Erythroblast (primary cell): ENCODE measurements around the gene CHD2.

ENCODE experiments used
- DNase-seq, 2 experiments: peaks; one replicate each; lab custom pipeline; 2025; lab: John Stamatoyannopoulos, UW
- GATA1 ChIP-seq: IDR thresholded peaks from 2 replicates; pipeline ENCODE4 v1.6.1; 2011; ENCODE audit warnings: low read depth, mild to moderate bottlenecking, control low read depth, low read length, moderate library complexity
- POLR2A ChIP-seq: IDR thresholded peaks from 2 replicates; pipeline ENCODE4 v1.6.1; 2011; ENCODE audit warnings: mild to moderate bottlenecking, low read length

Gene CHD2

DNA sequence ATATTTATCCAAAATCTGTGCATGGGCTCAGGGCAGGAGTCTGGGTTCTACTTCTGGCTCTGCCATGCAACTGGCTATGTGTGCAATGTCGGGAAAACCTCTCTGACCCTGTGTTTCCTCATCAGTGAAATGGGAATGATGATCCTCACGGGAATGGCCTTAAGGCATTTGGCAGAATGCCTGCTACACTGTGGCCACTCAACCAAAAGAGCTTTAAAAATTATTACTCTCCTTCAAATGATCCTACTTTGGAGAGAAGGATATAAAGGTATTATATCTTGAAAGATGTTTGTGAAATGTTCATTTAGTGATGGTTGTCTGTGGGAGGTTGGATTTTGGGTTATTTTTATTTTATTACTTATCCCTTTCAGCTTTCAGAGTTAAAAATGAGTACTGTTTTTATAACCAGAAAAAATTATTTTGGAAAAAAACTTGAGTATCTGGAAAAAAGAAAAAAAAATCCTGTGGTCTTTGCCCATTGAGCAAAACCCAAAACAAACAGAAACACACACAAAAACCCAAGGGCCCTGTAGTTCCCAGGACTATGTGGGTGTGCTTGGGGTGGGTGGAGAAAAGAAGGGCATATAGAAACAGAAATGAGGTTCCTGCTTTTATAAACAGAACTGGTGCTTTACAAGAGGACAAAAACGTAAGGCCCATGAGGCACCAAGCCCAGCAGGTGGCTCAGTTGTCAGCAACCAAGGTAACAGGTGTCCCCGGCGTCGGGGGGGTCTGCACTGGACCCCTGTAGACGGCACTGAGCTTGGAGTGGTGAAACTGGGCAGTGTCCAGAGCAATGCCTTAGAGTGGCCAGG, 166.9 kb downstream of the CHD2 start:
- DNase-seq, result no peak
- TF ChIP-seq GATA1, result no peak
- TF ChIP-seq POLR2A, result no peak

DNA sequence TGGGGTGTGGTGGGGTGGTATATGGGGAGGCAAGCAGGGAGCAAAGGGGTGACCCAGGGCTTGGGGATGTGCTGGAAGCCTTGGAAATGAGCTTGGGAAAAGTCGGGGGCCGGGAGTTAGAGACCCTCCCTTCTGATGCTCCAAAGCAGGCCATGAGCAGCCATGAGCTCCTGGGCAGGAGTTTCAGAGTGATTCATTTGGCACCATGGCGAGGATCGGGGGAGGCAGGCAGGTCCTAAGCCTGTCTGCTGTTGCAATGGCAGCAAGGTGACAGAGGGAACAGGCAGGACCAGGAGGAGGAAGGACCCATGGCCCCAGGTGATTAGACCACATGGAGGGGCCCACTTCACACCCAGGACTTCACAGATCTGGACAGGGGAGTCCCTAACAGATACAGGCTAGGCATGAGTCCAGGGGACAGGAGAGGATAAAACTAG, 167.5 kb downstream of the CHD2 start:
- DNase-seq, result no peak
- TF ChIP-seq POLR2A (no peak), GATA1 (no peak)

DNA sequence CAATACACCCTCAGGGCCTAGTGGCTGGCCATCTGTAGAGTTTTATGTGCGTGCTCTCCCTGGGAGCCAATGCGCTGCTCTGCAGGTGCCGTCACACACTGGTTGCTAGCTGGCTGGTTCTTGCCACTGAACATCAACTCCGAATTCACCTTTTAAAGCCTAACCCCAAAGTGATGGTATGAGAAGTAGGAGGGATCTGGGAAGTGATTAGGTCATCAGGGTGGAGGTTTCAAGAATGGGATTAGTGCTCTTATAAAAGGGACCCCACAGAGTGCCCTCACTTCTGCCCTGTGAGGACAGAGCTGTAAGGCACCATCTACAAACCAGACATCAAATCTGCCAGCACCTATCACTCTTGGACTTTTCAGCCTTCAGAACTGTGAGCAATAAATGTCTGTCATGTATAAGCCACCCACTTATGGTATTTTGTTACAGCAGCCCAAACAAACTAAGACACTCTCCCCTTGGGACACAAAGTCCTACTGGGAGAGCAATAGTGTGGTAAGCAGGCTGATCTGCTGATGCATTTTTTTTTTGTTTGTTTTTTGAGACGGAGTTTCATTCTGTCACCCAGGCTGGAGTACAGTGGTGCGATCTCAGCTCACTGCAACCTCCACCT, 168.6 kb downstream of the CHD2 start:
- DNase-seq, result no peak
- TF ChIP-seq POLR2A, result no peak
- no peak for TF ChIP-seq GATA1

- DNase-seq, result no peak
- no peak for TF ChIP-seq GATA1
- TF ChIP-seq POLR2A, result no peak
These were observed 170.0 kb downstream of the CHD2 start for GRCh38 chr15:93070132-93070531.

DNA sequence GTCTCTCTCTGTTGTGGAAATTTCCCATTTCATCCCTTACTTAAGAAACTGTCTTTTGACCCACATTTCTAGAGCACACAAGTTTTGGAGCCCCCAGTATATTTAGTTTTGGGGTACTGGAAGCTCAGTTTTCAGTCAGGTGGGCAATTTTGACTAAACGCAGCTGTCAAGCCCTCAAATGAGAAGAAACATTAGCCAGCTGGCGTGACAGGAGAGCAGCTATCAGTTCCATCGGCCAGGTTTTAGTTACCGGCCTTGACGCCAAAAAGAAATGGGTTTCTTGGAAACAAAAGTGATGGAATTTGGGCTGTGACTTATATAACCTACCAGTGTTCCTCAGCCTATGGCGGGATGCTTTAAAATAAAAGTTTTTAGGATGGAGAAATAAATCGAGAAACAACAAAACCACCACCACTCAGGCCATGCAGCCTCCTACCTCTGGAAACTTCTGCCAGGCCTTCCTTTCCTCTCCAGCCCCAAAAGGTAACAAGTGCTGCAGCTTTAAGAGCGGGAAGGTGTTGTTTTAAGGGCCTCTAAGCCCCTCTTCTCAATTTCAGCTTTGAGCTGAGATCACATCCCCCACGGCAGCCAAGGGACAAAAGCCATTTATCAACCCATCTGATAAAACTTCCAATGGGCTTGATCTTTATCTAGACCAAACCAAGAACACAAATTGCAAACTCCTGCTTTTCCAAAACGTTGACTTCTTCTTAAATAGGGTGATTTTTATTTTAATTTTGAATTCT, 170.6 kb downstream of the CHD2 start:
- TF ChIP-seq POLR2A (no peak), GATA1 (no peak)
- no peak for DNase-seq

DNA sequence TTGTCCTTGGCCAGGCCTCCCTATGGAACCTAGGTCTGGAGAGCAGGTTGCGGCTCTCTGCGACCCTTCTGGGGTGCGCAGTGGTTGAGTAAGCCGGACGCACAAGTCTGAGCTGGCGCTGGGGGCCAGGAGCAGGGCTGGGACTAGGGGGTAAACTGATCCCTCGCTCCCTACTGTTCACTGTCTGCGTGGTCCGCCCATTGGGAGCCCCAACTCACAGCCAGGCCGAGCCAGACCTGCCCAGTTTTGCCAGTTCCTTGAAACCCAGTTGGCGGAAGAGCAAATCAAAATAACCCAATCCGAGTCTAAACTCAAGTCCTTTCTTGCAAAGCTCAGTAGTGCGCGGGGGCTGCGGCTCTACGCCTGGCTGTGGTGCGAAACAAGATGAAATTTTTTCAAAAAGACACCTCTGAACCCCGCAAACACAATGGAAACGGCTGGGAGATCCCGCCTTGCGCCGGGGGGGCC, 171.4 kb downstream of the CHD2 start:
- no peak for DNase-seq
- TF ChIP-seq POLR2A, result no peak

- no peak for DNase-seq
These were observed 171.9 kb downstream of the CHD2 start for GRCh38 chr15:93072011-93072410.

DNA sequence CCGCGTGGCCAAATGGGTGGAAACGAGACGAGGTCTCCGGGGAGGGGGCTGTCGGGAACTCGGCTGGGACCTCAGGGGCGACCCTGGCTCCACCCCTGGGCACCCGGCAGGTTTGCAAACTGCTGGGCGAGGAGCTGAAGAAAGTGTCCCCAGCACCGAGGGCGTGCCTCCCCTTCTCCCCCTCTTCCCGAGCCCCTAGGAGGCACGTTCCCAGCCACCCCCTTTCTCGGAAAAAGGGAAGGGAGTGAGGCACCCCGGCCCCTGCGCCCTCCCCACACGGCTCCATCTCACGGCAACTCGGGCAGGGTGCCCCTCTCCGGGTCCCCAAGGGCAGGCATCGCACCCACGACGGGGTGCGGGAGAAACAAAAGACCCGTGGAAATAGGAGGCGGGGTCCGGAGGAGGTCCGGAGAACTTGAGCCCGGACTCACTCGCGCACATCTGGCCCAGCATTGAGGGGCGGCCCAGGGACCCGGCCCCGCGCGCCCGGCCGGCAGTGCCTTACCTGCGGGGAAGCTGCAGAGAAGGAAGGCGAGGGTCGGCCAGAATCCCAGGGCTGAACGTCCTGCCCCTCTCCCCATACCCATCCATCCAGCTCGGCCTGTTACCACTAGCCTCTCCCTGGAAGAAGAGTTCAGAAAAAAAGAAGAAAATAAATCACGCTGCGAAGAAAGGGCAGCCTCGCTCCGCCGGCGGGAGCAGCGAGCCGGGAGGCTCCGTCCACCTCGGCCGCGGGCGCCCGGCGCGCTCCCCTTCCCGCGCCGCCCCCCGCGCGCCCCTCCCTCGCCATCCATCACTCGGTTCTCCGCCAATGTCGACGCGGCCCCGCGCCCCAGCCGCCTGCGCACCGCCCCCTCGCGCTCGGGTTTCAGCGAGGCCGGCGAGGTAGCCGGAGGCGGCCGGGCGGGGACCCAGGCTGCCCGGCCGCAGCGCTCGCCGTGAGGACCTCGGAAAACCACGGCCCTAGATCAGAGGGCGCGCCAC, 172.6 kb downstream of the CHD2 start:
- TF ChIP-seq GATA1, result no peak
- TF ChIP-seq POLR2A, result no peak
- DNase-seq, result no peak

More at GRCh38 chr15:93072011-93072410, 171.9 kb downstream of the CHD2 start:
- TF ChIP-seq GATA1 (no peak), POLR2A (no peak)

DNA sequence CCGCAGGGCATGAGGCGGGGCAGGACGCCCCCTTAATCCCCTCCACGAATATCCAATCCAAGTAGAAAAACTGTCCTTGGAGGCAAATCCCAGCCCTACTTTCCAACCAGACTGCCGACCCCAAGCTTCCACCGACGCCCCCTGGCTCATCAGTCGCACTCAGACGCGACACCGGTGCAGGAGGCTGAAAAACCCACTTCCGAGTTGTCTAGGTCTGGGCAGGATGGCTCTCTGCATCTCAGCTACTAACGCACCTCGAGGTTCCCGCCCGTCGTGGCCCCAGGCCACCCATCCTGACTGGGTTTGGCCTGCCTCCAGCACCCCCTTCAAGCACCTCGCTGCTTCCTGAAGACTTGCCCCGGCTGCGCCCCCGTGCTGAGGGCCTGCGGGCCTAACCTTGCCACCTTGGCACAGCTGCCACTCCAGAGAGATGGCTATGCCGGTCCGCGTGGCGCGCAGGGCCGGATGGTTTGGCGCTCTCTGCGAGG, 173.4 kb downstream of the CHD2 start:
- DNase-seq, result no peak
- TF ChIP-seq GATA1 (no peak), POLR2A (no peak)

DNA sequence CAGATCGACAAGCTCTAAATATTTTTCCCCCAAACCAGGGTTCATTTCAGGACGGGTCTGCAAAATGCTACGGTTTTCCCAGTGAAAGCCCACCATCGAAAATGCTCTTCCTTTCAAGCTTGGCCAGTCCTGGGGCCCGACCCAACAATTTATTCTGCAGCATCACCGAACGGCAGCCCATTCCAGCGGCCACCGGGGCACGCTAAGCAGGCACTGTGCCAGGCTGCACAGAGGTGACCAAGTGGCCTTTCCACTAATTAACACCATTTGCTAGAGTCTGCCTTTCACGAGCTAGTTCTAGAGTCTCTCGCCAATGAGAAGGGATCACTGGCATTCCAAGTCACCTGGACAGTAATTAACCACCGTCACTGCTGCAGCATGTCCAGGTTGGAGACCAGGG, 174.5 kb downstream of the CHD2 start:
- no peak for DNase-seq
- TF ChIP-seq POLR2A, result no peak
- TF ChIP-seq GATA1, result no peak

DNA sequence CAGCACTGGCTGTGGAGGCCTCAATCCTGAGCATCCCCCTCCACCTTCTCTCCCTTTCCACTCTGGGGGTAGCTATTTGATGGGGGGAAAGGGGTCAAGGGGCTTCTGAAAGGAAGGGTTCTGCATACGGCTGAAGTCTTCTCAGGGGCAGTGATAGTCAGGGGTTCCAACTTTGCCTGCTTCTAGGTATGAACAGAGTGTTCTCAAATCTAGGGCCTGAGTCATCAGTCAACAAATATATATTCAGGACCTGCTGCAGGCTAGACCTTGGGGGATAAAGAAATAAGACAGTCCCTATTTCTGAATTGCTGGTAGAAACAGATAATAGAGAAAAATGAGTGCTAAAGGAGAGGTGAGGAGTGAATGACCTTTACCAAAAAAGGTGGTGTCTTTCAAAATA, 176.1 kb downstream of the CHD2 start:
- TF ChIP-seq GATA1 (no peak), POLR2A (no peak)

DNA sequence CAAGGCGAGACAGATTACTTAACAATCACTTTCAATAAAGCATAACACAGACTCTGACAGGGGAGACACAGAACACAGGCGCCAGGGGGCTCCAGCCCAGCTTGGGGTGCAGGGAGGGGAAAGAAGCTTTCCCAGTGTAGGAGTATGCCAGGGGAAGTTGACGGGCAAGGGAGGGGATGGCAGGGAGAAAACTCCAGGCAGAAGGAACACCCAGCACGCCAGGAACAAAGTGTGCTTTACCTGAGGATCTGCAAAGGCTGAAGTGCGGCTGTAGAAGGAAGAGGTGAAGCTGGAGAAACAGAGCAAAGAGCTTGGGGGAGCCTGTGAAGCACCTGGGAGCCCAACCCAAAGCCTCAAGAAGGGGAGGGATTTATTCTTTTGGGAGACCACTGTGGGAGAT, 176.8 kb downstream of the CHD2 start:
- TF ChIP-seq GATA1 (no peak), POLR2A (no peak)
- DNase-seq, result no peak

More for the DNA sequence above, 176.1 kb downstream of the CHD2 start:
- DNase-seq, result no peak
